Smooth muscle cell (in vitro differentiated cells): Measurements from ENCODE around the gene NPAS1. TPM values are rescaled to one million over a fixed set of nuclear protein-coding genes. Genes with fewer than 3 reads are reported as not detected.

ENCODE experiments used
- DNase-seq: peaks from one replicate; lab custom pipeline; 2025; ENCODE audit not compliant: unreplicated experiment; lab: John Stamatoyannopoulos, UW
- H2AFZ ChIP-seq: fragments of 200-600 bp; sonication (generic); 2 replicates; pipeline ENCODE4 v1.6.0; 2016; ENCODE audit warnings: antibody characterized with exemption, low read depth, mild to moderate bottlenecking
- H3F3A ChIP-seq: fragments of 200-600 bp; sonication (generic); 2 replicates; pipeline ENCODE4 v1.6.0; 2017; ENCODE audit warnings: antibody characterized with exemption, low read depth
- H3K27ac ChIP-seq: fragments of 200-600 bp; sonication (generic); 2 replicates; pipeline ENCODE4 v1.5.1; 2016; ENCODE audit warnings: low read depth, mild to moderate bottlenecking
- H3K27me3 ChIP-seq: fragments of 200-600 bp; sonication (generic); 2 replicates; pipeline ENCODE4 v1.6.1; 2016; ENCODE audit warnings: low read depth, mild to moderate bottlenecking
- H3K36me3 ChIP-seq: fragments of 200-600 bp; sonication (generic); 2 replicates; pipeline ENCODE4 v1.5.1; 2016; ENCODE audit warnings: low read depth
- H3K4me1 ChIP-seq: fragments of 200-600 bp; sonication (generic); 2 replicates; pipeline ENCODE4 v1.5.1; 2016; ENCODE audit warnings: low read depth
- H3K4me2 ChIP-seq: fragments of 200-600 bp; sonication (generic); 2 replicates; pipeline ENCODE4 v1.6.0; 2016; ENCODE audit warnings: mild to moderate bottlenecking
- H3K4me3 ChIP-seq: fragments of 200-600 bp; sonication (generic); 2 replicates; pipeline ENCODE4 v1.5.1; 2016; ENCODE audit warnings: mild to moderate bottlenecking
- H3K79me2 ChIP-seq: fragments of 200-600 bp; sonication (generic); 2 replicates; pipeline ENCODE4 v1.6.0; 2016; ENCODE audit warnings: low read depth, mild to moderate bottlenecking
- H3K9ac ChIP-seq: fragments of 200-600 bp; sonication (generic); 2 replicates; pipeline ENCODE4 v1.6.0; 2016; ENCODE audit warnings: low read depth
- H3K9me3 ChIP-seq: fragments of 200-600 bp; sonication (generic); replicated peaks from 2 replicates; pipeline ENCODE4 v1.5.1; 2016; ENCODE audit warnings: low read depth
- H4K20me1 ChIP-seq: fragments of 200-600 bp; sonication (generic); 2 replicates; pipeline ENCODE4 v1.6.0; 2016; ENCODE audit warnings: low read depth
- WGBS: methylation state at CpG from one replicate; pipeline ENCODE4 v1.1.7; 2016; ENCODE audit warnings: low lambda C conversion rate; 5-methylcytosine and 5-hydroxymethylcytosine counted together
- polyA plus RNA-seq: library from polyadenylated mRNA; unstranded; fragments of >200 nt; fragmentation: Nextera tagmentation; extraction: Ambion mirVana; gene quantifications from 2 replicates; pipeline ENCODE4 v1.2.1, GENCODE V29; 2016
- total RNA-seq: library from RNA; depleted of rRNA; stranded (reverse); fragments of >200 nt; gene quantifications from 2 replicates; pipeline ENCODE4 v1.2.3, GENCODE V29; 2014
- TF ChIP-seq, protein P1 (sequence below): fragments of 200-600 bp; sonication (generic); IDR thresholded peaks from 2 replicates; pipeline ENCODE4 v1.5.1; 2017; ENCODE audit warnings: borderline replicate concordance, mild to moderate bottlenecking, antibody characterized with exemption; ENCODE audit not compliant: insufficient read depth, poor library complexity, severe bottlenecking

NPAS1 gene
- total and polyA plus RNA-seq, 2 experiments from 2014 or later, result 0.76 to 4.7 TPM

DNA sequence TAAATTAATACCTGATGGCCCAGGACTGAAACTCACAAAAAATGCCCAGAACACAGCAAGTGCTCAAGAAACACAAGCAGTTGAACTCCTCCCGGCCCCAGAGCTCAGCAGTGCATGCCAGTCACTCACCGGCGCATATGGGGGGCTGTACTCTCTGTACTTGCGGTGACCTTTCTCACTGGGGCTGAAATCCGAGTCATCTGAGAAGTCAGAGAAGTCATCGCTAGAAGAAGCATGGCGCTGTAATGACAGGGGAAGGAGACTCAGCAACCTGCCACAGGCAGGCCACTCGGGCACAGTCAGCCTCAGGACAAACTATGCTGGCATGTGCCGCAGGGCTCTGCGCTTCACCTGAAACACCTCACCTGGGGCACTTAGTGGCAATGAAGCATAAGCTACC is 74.2 kb downstream of the NPAS1 start:
- no peaks in the 10 kb centered on the region for H3K36me3 ChIP-seq
- H4K20me1 ChIP-seq, result peaks cover 56% of the 10 kb centered on the region
- no peak overlapping the region for H2AFZ ChIP-seq
- H3K4me2 ChIP-seq, result no peak overlapping the region
- no peaks in the 10 kb centered on the region for H3K9me3 ChIP-seq
- TF ChIP-seq, protein P1, sequence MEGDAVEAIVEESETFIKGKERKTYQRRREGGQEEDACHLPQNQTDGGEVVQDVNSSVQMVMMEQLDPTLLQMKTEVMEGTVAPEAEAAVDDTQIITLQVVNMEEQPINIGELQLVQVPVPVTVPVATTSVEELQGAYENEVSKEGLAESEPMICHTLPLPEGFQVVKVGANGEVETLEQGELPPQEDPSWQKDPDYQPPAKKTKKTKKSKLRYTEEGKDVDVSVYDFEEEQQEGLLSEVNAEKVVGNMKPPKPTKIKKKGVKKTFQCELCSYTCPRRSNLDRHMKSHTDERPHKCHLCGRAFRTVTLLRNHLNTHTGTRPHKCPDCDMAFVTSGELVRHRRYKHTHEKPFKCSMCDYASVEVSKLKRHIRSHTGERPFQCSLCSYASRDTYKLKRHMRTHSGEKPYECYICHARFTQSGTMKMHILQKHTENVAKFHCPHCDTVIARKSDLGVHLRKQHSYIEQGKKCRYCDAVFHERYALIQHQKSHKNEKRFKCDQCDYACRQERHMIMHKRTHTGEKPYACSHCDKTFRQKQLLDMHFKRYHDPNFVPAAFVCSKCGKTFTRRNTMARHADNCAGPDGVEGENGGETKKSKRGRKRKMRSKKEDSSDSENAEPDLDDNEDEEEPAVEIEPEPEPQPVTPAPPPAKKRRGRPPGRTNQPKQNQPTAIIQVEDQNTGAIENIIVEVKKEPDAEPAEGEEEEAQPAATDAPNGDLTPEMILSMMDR, result no peak
- peaks cover 51% of the 10 kb centered on the region for H3K79me2 ChIP-seq
- DNase-seq, result no peak
- H3K27me3 ChIP-seq, result no peaks in the 10 kb centered on the region
- H3F3A ChIP-seq, result no peaks in the 10 kb centered on the region
- H3K4me3 ChIP-seq, result no peak overlapping the region
- H3K4me1 ChIP-seq, result no peaks in the 10 kb centered on the region
- H3K9ac ChIP-seq, result no peak overlapping the region
- WGBS, result 94% methylated on average over 10 of the region's 10 CpGs
- no peak overlapping the region for H3K27ac ChIP-seq

DNA sequence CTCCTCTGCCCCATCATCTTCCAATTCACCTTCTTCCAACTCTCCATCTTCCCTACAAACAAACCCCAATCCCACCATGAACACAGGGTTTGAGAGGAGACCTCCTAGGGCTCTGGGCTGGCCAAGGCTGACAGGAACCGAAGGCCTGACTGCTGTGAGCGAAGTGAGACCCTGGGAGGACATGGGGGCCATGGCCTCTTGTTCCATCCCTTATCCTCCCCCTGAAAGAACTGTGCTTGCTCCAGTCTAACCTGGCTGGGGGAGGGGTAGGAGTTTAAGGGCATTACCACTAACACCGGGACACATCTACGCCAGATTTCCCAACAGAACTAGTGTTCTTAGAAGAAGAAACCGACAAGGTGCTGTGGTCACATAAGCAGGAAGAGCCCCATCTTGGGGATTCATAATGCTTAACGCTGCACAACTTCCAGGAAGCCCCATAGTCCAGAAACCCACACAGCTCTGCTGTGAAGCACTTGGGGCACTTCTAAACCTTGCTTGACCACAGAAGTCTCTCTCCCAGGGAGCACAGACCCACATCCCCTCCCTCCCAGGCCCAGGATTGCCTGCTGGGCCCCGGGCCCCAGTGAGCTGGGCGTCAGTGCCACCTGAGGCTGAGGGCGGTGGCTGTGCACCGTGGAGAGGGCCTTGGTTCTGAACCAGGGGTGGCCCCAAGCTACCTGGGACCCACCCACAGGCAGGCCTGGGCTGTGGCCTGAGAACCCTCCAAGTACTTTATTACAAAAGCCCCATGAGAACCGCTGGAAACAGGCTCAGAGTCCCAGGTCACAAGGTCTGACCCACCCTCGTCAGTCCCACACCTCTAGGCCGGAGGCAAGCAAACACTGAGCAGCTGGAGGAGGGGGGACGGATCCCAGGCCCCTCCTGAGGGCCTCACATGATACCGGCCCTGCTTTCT is 75.2 kb downstream of the NPAS1 start:
- no peaks in the 10 kb centered on the region for H3F3A ChIP-seq
- DNase-seq, result no peak
- H2AFZ ChIP-seq, result no peak overlapping the region
- peak overlapping the region; percentile 46 for H3K27ac ChIP-seq
- H3K4me1 ChIP-seq, result peaks cover 7% of the 10 kb centered on the region
- peaks cover 61% of the 10 kb centered on the region for H3K79me2 ChIP-seq
- no peaks in the 10 kb centered on the region for H3K36me3 ChIP-seq
- TF ChIP-seq, protein P1, result no peak
- no peak overlapping the region for H3K4me2 ChIP-seq
- H3K9me3 ChIP-seq, result no peaks in the 10 kb centered on the region
- no peak overlapping the region for H3K4me3 ChIP-seq
- H4K20me1 ChIP-seq, result peaks cover 64% of the 10 kb centered on the region
- WGBS, result 88% methylated on average over 14 of the region's 15 CpGs
- H3K9ac ChIP-seq, result no peak overlapping the region
- no peaks in the 10 kb centered on the region for H3K27me3 ChIP-seq

Other genes with a start within 250 kb of the NPAS1 start
- 101 TPM in 2 replicates for gene SLC1A5, start 231.2 kb upstream of the NPAS1 start, total RNA-seq
- gene SLC1A5, start 231.2 kb upstream of the NPAS1 start, polyA plus RNA-seq, result 224 and 231 TPM in 2 replicates
- 142 and 204 TPM in 2 replicates for gene AP2S1, start 169.0 kb upstream of the NPAS1 start, total RNA-seq
- gene AP2S1, start 169.0 kb upstream of the NPAS1 start, polyA plus RNA-seq, result 471 and 488 TPM in 2 replicates
- gene ARHGAP35, start 158.8 kb upstream of the NPAS1 start, total RNA-seq, result 19.8 and 20.0 TPM in 2 replicates
- gene ARHGAP35, start 158.8 kb upstream of the NPAS1 start, polyA plus RNA-seq, result 6.9 TPM in 2 replicates
- gene TMEM160, start 28.8 kb downstream of the NPAS1 start, total RNA-seq, result 21.5 and 61.5 TPM in 2 replicates
- gene TMEM160, start 28.8 kb downstream of the NPAS1 start, polyA plus RNA-seq, result 92.2 and 94.4 TPM in 2 replicates
- 6.6 and 9.3 TPM in 2 replicates for gene ZC3H4, start 93.9 kb downstream of the NPAS1 start, total RNA-seq
- gene ZC3H4, start 93.9 kb downstream of the NPAS1 start, polyA plus RNA-seq, result 1.9 and 3.5 TPM in 2 replicates
- 65.9 and 67.4 TPM in 2 replicates for gene SAE1, start 111.0 kb downstream of the NPAS1 start, total RNA-seq
- gene SAE1, start 111.0 kb downstream of the NPAS1 start, polyA plus RNA-seq, result 70.8 and 89.4 TPM in 2 replicates
- 8.2 and 10.2 TPM in 2 replicates for gene BBC3, start 211.4 kb downstream of the NPAS1 start, total RNA-seq
- gene BBC3, start 211.4 kb downstream of the NPAS1 start, polyA plus RNA-seq, result 28.2 and 29.9 TPM in 2 replicates
- 4.7 and 6.4 TPM in 2 replicates for gene CCDC9, start 236.7 kb downstream of the NPAS1 start, total RNA-seq
- 12.7 and 29.5 TPM in 2 replicates for gene CCDC9, start 236.7 kb downstream of the NPAS1 start, polyA plus RNA-seq